Activated naive CD8-positive, alpha-beta T cell treated with anti-CD3 and anti-CD28 coated beads, Interleukin-2, amount 50 U/mL, for 24 hours (primary cell): ENCODE data around the gene NEO1.
A peak's percentile ranks its signal among the peaks of the same experiment; 100 is the strongest.

ENCODE experiments used
- ATAC-seq: fragments of 150-1000 bp; cut with Tn5 transposase; one replicate; pipeline ENCODE4 v1.10.0; 2021
- DNase-seq: peaks from one replicate; pipeline ENCODE4 v3.0.0; 2021
- H3K27ac Mint-ChIP-seq: one replicate; pipeline ENCODE4 v1.8.0; 2021; ENCODE audit warnings: mild to moderate bottlenecking, mixed read lengths
- H3K27me3 Mint-ChIP-seq: one replicate; pipeline ENCODE4 v1.8.0; 2021; ENCODE audit warnings: mixed read lengths
- H3K36me3 Mint-ChIP-seq: one replicate; pipeline ENCODE4 v1.8.0; 2021; ENCODE audit warnings: low read depth, mixed read lengths
- H3K4me1 Mint-ChIP-seq: one replicate; pipeline ENCODE4 v1.8.0; 2021; ENCODE audit warnings: mixed read lengths
- H3K4me3 Mint-ChIP-seq: one replicate; pipeline ENCODE4 v1.8.0; 2021; ENCODE audit warnings: mild to moderate bottlenecking, moderate library complexity, mixed read lengths
- H3K9me3 Mint-ChIP-seq: one replicate; pipeline ENCODE4 v1.8.0; 2021; ENCODE audit warnings: mixed read lengths

The NEO1 gene

DNA sequence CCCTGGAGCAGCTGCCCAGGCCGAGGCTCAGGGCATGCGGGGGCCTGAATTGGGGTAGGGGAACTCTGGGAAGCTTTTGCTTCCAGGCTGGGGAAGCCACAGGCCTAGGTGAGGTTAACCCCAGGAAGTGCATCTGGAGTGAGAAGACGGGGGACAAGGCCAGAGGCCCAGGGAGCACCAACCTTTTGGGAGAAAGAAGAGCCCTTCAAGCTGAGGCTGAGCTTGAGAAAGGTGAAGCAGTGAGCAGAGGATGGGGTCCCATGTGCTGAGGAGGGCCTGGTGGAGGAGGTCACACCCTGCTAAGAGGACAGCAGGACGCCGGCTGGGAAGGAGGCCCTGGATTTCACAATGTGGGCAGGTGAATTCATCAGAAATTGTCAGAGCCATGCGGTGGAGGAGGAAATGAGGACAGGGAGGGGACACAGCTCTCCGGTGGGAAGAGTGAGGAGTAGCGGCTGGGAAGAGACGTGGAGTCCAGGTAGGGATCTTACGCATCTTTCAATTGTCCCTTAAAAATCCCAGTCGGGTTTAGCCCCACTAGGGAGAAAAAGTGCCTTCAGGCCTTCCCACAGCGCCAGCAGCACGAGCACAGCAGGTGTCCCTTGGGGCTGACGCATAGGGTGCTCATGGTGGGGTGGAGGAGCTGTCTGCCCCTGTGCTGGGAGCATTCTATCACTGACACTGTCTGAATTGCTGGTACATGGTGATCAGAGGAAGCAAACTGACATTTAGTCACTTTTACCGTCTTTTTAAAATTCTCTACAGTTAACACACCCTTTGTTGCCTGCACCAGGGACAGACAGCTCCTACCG is 265.6 kb downstream of the NEO1 start:
- Mint-ChIP-seq H3K4me3 (no peak overlapping the region), H3K27ac (peak overlapping the region; percentile 35), H3K27me3 (peaks cover 17% of the 10 kb centered on the region), H3K4me1 (peaks cover 15% of the 10 kb centered on the region), H3K36me3 (no peaks in the 10 kb centered on the region), H3K9me3 (no peaks in the 10 kb centered on the region)
- DNase-seq, result no peak
- peak; percentile 31 for ATAC-seq

DNA sequence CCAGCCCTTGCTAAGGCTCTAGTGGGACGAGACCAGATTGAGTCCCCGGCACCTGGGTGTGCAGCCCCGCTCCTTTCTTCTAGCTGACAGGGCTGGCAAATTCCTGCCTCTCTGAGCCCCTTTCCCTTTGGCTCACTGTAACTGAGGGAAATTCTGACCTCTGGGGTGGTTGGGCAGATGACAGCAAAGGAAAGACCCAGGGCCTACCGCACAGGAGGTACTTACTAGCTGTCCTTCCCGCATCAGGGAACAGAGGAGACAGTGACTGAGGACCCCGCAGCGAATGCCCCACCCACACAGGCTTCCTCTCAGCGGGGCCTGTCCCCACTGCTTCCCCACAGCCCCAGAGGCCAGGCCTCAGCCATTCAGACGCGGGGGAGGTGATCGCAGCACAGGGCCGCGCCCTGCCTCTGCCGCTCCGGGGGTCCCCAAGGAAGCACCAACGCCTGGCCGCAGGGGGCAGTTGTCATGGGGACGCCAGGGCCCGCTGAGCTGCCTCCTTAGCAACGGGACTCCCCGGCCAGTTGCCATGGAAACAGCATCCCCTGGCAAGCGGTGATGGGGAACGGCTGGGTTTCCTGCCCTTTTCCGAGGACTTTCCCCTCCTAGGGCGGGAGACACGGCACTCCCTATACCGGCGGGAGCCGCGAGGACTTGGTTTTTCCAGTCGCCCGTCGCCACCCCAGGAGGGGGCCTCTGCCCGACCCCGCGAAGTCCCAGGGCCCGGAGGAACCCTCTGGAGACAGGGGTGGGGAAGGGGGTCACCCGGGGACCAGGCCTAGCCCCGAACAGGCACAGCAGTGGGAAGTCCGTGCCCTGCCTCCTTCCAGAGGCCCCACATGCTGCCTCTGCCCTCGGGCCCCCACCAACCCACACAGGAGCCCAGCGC is 266.4 kb downstream of the NEO1 start:
- peaks cover 17% of the 10 kb centered on the region for H3K27me3 Mint-ChIP-seq
- no peak overlapping the region for H3K4me3 Mint-ChIP-seq
- DNase-seq (peak; percentile 58), ATAC-seq (peak; percentile 73)
- no peaks in the 10 kb centered on the region for H3K36me3 Mint-ChIP-seq
- H3K27ac Mint-ChIP-seq, result no peak overlapping the region
- peaks cover 15% of the 10 kb centered on the region for H3K4me1 Mint-ChIP-seq
- no peaks in the 10 kb centered on the region for H3K9me3 Mint-ChIP-seq

DNA sequence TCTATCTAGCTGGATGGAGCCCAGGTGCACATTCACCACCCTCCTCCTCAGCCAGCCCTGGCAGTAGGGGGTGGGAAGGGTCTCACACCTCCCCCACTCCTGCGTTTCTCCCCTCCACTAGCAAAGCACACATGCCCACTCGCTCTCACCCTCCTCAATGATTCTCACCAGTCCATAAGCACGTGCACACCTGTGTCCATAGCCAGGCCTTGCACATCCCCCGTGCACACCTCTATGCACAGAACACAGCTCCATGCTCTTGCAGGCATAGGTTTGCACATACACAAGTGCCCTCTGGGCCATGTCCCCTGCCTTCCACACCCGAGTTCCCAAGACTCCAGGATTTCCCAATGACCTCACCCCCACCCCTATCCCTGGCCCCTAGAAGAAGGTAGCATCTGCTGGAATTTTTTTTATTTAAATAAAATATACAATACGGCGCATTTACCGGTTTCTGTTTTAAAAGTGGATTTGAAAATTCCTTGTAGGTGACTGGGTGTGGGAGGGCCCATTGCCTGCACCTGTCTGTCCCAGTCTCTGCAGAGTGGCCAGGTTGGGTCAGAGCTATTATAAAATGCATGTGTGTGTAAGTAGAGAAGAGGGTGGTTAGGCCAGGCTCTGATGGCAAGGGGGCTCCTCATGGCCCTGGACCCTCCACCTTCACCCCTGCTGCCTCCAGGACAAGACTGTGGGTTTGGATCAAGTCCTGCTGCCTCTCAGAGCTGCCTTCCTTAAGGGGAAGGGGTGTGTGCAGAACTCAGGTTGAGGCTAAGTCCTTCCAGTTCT is 267.4 kb downstream of the NEO1 start:
- Mint-ChIP-seq H3K4me3 (no peak overlapping the region), H3K4me1 (peaks cover 15% of the 10 kb centered on the region), H3K27ac (no peak overlapping the region), H3K27me3 (peaks cover 14% of the 10 kb centered on the region), H3K9me3 (no peaks in the 10 kb centered on the region), H3K36me3 (no peaks in the 10 kb centered on the region)
- DNase-seq, result no peak
- ATAC-seq, result no peak

- Mint-ChIP-seq H3K27me3 (peaks cover 12% of the 10 kb centered on the region), H3K9me3 (no peaks in the 10 kb centered on the region), H3K4me3 (no peak overlapping the region), H3K27ac (no peak overlapping the region), H3K4me1 (peaks cover 15% of the 10 kb centered on the region), H3K36me3 (no peaks in the 10 kb centered on the region)
- no peak for ATAC-seq
- no peak for DNase-seq
Observed at GRCh38 chr15:73320619-73321180, 268.4 kb downstream of the NEO1 start.

DNA sequence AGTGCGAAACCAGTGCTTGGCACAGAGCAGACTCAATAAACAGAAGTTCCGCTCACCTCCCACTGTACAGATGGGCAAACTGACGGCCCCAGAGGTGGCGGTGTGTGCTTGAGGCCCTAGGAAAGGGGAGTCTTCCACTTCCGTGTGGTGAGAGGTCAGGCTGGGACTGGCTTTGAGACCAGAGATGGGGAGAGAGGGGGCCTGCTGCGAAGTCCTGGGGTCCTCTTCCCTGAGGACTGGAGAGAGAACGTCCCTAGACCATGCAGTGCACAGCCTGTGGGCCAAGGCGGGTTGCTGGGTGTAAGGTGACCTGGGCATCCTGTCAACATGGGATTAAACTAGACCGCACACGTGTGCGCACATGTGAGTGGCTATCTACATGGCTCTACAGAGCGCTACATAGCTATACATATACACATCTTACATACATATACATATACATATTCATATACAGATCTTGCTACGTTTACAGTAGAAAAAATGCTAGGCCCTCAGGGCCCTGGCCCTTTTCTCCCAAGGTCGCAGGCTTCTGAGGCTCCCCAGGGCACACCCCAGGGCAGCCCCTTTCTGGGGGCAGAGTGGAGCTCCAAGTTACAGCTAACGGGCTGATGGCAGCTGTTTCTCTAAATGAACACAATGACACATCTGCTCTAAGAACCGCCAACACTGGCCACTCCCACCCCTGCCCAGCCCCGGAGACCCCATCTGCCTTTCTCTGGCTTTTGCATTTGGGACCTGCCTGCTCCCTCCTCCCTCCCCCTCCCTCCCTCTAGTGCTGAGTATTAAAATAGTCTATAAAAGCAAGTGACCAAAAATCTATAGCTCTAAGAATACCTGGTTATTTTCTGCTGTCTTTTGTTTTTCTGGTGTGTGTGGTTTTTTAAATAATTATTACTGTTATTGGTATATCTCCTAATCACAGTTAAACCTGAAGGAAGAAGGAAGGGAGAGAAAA is 269.5 kb downstream of the NEO1 start:
- no peak overlapping the region for H3K4me3 Mint-ChIP-seq
- H3K4me1 Mint-ChIP-seq, result peaks cover 15% of the 10 kb centered on the region
- ATAC-seq (no peak), DNase-seq (no peak)
- H3K27ac Mint-ChIP-seq, result no peak overlapping the region
- no peaks in the 10 kb centered on the region for H3K36me3 Mint-ChIP-seq
- H3K9me3 Mint-ChIP-seq, result no peaks in the 10 kb centered on the region
- peaks cover 12% of the 10 kb centered on the region for H3K27me3 Mint-ChIP-seq

DNA sequence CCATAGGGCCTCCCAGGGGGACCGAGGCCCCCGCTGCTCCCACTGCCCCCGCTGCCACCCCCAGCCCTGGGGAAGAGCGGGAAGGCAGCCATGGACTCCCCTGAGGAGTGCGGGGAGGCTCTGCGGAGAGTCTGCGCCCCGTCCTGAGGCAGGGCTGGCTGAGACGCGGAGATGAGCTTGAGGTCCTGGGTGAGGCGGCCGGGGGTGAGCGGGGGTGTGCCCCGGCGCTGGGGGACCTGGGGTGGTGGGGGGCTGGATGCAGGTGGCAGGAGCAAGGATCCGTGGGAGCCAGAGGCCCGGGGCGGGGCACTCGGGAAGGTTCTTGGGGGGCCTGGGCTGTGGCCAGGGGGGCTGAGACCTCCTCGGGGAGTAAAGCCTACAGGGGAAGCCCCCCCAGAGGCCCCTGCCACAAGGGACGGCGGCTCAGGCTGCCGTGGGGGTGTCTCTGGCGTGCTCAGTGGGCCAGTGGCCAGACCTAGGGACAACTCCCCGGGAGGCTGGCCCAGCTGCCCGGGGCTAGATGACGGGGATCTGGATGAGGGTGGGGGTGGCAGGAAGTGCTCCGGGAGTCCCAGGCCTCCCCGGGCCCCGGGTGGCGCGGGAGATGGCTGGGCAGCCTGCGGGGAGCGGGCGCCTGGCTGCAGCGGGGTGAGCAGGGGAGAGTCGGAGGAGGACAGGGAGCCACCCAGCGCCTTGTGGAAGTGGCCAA is 270.6 kb downstream of the NEO1 start:
- H3K27me3 Mint-ChIP-seq, result peaks cover 7% of the 10 kb centered on the region
- no peak for DNase-seq
- no peaks in the 10 kb centered on the region for H3K36me3 Mint-ChIP-seq
- H3K4me3 Mint-ChIP-seq, result no peak overlapping the region
- no peak for ATAC-seq
- no peaks in the 10 kb centered on the region for H3K9me3 Mint-ChIP-seq
- H3K4me1 Mint-ChIP-seq, result peaks cover 9% of the 10 kb centered on the region
- H3K27ac Mint-ChIP-seq, result no peak overlapping the region

GRCh38 chr15:73323374-73323955 is 271.2 kb downstream of the NEO1 start:
- no peak overlapping the region for H3K27ac Mint-ChIP-seq
- no peaks in the 10 kb centered on the region for H3K36me3 Mint-ChIP-seq
- no peak for DNase-seq
- H3K4me3 Mint-ChIP-seq, result no peak overlapping the region
- H3K27me3 Mint-ChIP-seq, result peaks cover 6% of the 10 kb centered on the region
- H3K4me1 Mint-ChIP-seq, result peaks cover 4% of the 10 kb centered on the region
- no peak for ATAC-seq
- no peaks in the 10 kb centered on the region for H3K9me3 Mint-ChIP-seq

DNA sequence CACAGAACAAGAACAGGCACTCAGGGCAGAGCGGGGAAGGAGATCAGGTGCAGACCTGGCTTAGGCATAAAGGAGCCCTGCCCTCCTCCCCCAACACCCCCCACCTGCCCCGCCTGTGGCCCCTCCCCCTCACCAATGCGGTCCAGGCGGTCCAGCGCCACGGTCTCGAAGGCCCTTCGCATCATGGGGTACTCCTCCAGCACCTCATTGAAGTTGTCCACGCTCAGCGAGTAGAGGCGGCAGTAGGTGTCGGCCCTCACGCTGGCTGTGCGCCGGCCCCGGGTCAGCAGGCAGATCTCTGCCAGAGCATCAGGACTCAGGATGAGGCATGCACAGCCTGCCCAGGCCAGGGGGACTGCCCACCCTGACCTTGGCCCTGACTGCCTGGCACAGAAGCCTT is 271.7 kb downstream of the NEO1 start:
- Mint-ChIP-seq H3K27ac (no peak overlapping the region), H3K4me1 (peaks cover 3% of the 10 kb centered on the region), H3K4me3 (no peak overlapping the region), H3K36me3 (no peaks in the 10 kb centered on the region), H3K9me3 (no peaks in the 10 kb centered on the region), H3K27me3 (peaks cover 6% of the 10 kb centered on the region)
- ATAC-seq (no peak), DNase-seq (no peak)

GRCh38 chr15:73324496-73325170 is 272.4 kb downstream of the NEO1 start:
- no peak for ATAC-seq
- no peak overlapping the region for H3K4me3 Mint-ChIP-seq
- no peak for DNase-seq
- no peaks in the 10 kb centered on the region for H3K4me1 Mint-ChIP-seq
- peaks cover 2% of the 10 kb centered on the region for H3K27me3 Mint-ChIP-seq
- H3K36me3 Mint-ChIP-seq, result no peaks in the 10 kb centered on the region
- no peak overlapping the region for H3K27ac Mint-ChIP-seq
- H3K9me3 Mint-ChIP-seq, result no peaks in the 10 kb centered on the region

DNA sequence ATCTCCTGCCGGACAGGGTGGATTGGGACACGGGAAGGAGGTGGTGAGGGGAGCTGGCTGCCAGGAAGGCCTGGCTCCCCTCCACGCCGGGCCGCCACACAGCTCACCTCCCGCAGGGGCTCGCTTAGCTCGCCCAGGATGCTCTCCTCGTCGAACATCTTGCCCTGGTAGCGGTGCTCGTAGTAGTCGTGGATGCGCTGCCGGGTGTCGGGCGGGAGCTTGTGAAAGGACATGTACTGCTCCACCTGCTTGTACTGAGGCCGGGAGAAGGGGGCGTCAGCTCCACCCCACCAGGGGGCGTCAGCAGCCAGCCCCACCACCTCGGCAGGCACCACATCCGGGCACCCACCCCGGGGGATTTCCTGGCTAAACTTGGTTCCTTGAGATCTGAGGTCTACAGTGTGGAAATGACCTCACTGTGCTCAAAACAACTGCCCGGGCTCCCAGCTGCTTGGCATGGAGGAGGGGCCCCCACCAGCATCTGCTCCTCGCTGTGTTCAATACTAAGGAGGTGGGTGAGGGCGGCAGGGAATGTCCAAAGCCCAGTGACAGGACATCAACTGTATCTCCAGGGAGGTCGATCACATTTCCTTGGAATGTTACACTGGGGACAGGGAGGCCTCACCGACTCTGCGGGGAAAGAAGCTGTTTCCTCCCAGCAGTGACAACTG is 273.1 kb downstream of the NEO1 start:
- Mint-ChIP-seq H3K36me3 (no peaks in the 10 kb centered on the region), H3K9me3 (no peaks in the 10 kb centered on the region), H3K27ac (no peak overlapping the region), H3K27me3 (peaks cover 2% of the 10 kb centered on the region), H3K4me1 (no peaks in the 10 kb centered on the region), H3K4me3 (no peak overlapping the region)
- ATAC-seq (no peak), DNase-seq (peak; percentile 29)

DNA sequence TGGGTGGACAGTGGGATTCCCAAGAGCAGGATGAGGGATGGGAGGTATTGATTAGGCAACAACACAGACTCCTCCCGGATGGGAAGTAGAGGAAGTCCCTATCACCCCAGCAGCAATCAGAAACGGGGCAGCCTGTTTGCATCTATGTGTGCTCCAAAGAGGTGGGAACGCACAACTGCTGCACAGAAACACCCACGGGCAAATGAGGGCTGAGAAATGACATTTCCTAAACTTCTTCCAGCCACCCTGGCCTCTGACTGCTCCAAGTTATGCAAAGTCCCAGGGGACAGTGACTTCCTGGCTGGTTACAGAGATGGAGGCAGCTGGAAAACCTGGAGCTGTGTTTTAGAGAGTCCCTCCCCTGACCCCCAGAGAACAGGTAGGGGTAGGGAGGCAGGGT is 273.9 kb downstream of the NEO1 start:
- H3K9me3 Mint-ChIP-seq, result no peaks in the 10 kb centered on the region
- no peak for ATAC-seq
- H3K4me1 Mint-ChIP-seq, result no peaks in the 10 kb centered on the region
- no peaks in the 10 kb centered on the region for H3K27me3 Mint-ChIP-seq
- DNase-seq, result no peak
- H3K36me3 Mint-ChIP-seq, result no peaks in the 10 kb centered on the region
- no peak overlapping the region for H3K27ac Mint-ChIP-seq
- H3K4me3 Mint-ChIP-seq, result no peak overlapping the region
